Measurements from ENCODE around the gene WDFY2.
"Not testable (repeated sequence)": the region's sequence is repeated elsewhere in the genome, so short reads cannot be mapped to it uniquely, and the experiment has no call there.

Gene WDFY2

DNA sequence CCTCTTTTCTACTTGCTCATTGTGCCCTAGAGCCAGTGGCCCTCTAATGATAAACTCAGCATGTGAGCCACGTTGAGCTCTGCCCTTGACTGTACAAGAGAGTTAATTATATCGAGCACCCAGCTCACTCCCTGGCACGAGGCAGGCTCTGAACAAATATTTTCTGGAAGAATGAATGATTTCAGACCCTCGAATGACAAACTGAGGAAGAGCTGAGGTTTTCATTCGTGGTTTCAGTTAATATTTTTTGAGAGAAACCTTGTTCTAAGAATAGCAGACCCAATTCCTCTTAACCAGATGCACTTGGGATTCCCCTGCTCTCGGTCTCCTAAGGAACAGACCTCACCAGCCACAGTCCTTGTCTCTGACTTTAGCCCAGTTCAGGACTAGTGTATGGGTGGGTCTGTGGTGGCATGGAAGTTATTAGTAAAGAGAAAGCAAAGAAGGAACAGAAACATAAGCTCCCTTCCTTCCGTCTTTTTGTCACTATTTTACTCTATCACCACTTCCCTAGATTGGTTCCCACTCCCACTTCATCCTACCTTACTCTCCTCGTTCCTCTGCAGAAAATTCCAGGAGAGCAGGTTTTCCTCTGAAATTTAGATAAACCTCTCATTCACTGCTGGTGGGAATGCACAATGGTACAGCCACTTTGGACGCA lies 22.1 kb upstream of the WDFY2 start:
- FAIRE-seq (no peak), DNase-seq (ENCODE audit: low spot score) (no peak)

DNA sequence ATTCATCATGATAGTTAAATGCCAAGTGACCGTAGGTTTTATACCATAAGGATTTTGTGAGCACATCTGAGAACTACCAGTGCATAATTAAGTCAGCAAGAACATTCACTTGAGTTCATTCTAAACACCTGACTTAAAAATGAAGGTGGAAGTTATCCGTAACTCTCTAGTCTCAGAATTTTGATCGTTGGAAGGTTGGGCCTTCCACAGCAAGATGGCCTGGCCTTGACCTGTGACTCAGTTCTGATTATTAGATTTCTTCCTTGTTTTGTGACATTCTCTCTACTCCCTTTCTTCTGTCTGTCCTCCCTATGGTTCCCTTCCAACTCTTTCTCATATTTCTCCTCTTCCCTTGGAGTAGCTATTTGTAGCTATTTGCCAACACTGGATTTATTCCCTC lies 20.0 kb upstream of the WDFY2 start:
- no peak for FAIRE-seq
- DNase-seq (ENCODE audit: low spot score) = no peak

DNA sequence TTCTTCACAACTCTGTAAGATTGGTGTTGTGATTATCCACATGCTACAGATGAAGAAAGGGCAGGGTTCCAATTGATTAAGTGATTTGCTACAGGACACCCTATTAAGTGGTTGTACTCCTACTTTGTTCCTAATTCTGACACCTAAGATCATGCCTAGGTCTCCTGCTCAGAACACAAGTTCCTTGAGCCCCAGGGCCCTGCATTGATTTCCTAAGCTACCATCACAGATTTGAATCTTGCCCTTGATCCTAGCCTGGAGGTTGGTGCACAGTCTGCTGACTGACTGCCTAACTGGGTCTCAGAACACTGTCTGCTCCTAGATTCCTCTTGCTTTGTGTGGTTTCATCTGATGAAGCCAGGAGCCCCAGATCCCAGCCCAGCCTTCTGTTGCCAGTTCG lies 19.6 kb upstream of the WDFY2 start:
- DNase-seq (ENCODE audit: low spot score) (no peak), FAIRE-seq (no peak)

- FAIRE-seq; DNase-seq (ENCODE audit: low spot score): not testable (repeated sequence)
These were observed 15.3 kb upstream of the WDFY2 start for GRCh38 chr13:51569001-51569400.

- no peak for FAIRE-seq
These were observed 7.5 kb upstream of the WDFY2 start for GRCh38 chr13:51576754-51577153.

DNA sequence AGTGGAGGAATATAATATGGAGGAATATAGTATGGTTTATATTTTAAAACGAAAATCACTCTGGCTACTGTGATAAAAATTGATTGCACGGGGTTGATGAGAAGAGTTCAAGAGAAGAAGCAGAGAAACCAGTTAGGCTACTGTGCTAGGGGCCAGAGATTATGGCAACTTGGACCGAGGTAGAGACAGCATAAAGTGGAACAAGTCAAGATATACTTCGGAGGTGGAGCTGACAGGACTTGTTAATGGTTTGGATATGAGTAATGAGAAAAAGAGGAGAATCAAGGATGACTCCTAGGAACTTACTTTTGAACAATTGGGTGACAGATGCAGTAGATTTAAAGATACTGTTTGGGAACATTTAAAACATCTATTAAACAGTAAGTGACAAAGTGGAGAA lies 6.6 kb upstream of the WDFY2 start:
- DNase-seq (ENCODE audit: low spot score) = no peak
- FAIRE-seq = no peak

More at GRCh38 chr13:51576754-51577153, 7.5 kb upstream of the WDFY2 start:
- DNase-seq (ENCODE audit: low spot score) = no peak

- DNase-seq (ENCODE audit: low spot score) (no peak), FAIRE-seq (no peak)
These were observed 4.6 kb upstream of the WDFY2 start for GRCh38 chr13:51579676-51580075.

GRCh38 chr13:51581148-51581820 lies 3.0 kb upstream of the WDFY2 start:
- no peak for FAIRE-seq
- DNase-seq (ENCODE audit: low spot score) = no peak

GRCh38 chr13:51583469-51583874 lies 790 bp upstream of the WDFY2 start:
- DNase-seq (ENCODE audit: low spot score) (no peak), FAIRE-seq (no peak)

DNA sequence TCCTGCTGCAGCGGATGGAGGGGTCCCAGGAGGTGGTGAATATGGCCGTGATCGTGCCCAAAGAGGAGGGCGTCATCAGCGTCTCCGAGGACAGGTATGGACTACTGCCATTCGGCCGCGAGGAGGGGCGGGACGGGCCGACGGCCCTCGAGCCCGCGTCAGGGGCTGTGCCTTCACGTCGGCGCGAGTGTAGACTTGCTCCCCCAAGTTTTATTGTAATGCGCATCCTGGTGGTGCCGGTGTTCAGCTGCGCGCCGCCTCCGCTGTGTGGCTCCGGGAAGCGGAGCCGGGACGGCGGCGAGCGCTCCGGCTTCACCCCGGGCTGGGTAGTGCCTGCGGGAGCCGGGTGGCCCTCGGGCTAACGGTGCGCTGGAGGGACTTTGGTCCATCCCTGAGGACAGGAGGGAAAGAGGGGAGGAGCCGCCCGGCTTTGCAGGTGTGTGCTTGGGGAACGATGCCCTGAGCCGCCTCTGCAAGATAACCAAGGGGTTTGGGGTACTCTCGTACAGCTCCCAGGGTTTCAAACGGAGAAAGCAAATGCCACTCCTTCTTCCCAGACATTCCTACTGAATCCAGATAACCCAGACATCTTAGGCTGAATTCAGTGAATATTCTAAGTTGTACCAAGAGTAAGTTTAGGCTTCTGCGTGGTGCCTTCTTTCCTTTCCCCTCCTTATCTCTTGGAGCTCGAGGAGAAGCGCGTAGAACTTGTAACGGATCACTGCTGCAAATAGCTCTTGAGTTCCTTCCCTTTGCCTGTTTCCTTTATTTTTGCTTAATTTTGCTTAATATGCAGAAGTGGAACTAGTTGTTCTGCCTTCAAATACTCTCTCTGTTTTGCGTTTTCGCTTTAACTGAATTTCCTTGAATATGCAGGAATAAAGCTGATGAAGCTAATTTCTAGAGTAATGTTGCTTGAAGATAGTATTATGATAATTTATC lies 740 bp downstream of the WDFY2 start:
- DNase-seq (ENCODE audit: low spot score) = peak; percentile 23
- FAIRE-seq = no peak

GRCh38 chr13:51585696-51586095 lies 1.4 kb downstream of the WDFY2 start:
- no peak for FAIRE-seq

GRCh38 chr13:51587372-51587771 lies 3.1 kb downstream of the WDFY2 start:
- DNase-seq (ENCODE audit: low spot score) (no peak), FAIRE-seq (no peak)

More at GRCh38 chr13:51585696-51586095, 1.4 kb downstream of the WDFY2 start:
- DNase-seq (ENCODE audit: low spot score) = no peak

- FAIRE-seq (no peak), DNase-seq (ENCODE audit: low spot score) (no peak)
These were observed 4.2 kb downstream of the WDFY2 start for GRCh38 chr13:51588406-51588949.

DNA sequence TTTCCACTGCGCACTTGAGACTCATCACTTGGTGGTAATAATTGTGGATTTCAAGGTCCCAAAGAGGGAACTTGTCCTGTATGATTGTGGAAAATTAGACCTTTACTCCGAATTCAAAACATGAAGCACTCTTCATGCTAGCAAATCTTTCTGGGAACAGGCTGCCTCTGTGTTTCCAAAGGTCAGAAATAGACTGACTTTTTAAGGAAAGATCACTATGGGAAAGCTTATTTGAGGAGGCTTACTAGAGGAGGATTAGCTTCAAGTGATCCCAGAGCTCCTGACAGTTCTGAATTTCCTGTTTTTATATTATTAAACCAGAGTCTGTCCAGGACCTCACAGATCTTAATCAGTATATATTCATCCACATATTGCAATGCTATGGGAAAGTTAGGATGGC lies 5.5 kb downstream of the WDFY2 start:
- FAIRE-seq = no peak
- DNase-seq (ENCODE audit: low spot score) = no peak

GRCh38 chr13:51590231-51590970 lies 6.1 kb downstream of the WDFY2 start:
- no peak for FAIRE-seq
- DNase-seq (ENCODE audit: low spot score) = no peak

DNA sequence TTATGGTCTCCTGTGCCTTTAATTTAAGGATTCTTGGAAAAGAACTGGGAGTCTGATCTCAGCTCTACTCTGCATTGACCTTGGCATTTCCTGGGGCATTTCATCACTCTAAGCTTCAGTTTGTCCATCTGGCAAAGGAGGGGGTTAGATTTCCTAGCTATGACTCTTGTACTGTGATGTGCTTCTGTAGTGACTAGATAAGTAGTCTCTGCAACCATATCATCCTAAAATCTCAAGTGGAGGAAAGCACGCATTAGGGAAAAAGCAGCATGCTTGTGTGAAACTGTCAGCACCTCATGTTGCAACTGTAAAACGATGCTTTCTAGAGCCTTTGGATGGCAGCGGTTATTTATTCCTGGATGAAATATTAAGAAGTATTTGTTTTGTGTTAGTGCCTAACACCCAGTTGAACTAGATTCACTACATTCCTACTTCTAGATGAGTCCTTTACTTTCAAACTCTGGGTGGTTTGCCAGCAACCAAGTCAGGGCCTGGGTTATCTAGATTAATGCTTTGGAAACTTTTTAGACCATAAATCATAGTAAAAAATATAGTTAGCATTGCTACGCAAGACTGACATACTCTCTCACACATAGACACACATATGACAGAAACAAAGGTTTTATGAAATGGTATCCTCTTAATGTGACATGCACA lies 6.8 kb downstream of the WDFY2 start:
- no peak for FAIRE-seq
- peak; percentile 9 for DNase-seq (ENCODE audit: low spot score)

- FAIRE-seq; DNase-seq (ENCODE audit: low spot score): not testable (repeated sequence)
These were observed 7.7 kb downstream of the WDFY2 start for GRCh38 chr13:51591938-51592337.

- FAIRE-seq (no peak), DNase-seq (ENCODE audit: low spot score) (no peak)
These were observed 10.2 kb downstream of the WDFY2 start for GRCh38 chr13:51594432-51594831.

DNA sequence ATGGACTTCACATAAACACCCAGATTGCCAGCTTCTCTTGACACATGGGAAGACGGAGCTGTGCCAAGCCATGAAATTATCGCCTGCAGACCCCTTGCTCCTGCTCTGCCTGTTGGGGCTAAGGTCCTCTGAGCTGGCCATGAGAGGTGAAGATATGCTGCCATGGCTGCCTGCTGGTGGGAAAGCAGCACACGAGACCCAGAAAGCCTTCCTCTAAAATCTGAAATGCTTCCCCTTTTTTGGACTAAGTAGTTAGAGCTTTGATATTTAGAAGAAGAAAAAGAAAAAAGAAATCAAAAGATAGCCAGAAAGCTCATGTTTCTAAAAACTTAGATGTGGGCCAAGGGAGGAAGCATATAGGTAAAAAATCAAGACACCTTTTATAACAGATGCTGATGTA lies 11.2 kb downstream of the WDFY2 start:
- FAIRE-seq = no peak
- no peak for DNase-seq (ENCODE audit: low spot score)

GRCh38 chr13:51596541-51596940 lies 12.3 kb downstream of the WDFY2 start:
- FAIRE-seq (no peak), DNase-seq (ENCODE audit: low spot score) (no peak)
